Activated CD4-positive, alpha-beta T cell treated with anti-CD3 and anti-CD28 coated beads, Interleukin-2, amount 50 U/mL, for 24 hours (primary cell): ENCODE results near the gene BNC2.

Experiments used
- DNase-seq, 2 donors: peaks; one replicate each; pipeline ENCODE4 v3.0.0-alpha.2; 2020; ENCODE audit warnings: low read depth in 1 of 2, low spot score in 1 of 2

Gene BNC2

DNA sequence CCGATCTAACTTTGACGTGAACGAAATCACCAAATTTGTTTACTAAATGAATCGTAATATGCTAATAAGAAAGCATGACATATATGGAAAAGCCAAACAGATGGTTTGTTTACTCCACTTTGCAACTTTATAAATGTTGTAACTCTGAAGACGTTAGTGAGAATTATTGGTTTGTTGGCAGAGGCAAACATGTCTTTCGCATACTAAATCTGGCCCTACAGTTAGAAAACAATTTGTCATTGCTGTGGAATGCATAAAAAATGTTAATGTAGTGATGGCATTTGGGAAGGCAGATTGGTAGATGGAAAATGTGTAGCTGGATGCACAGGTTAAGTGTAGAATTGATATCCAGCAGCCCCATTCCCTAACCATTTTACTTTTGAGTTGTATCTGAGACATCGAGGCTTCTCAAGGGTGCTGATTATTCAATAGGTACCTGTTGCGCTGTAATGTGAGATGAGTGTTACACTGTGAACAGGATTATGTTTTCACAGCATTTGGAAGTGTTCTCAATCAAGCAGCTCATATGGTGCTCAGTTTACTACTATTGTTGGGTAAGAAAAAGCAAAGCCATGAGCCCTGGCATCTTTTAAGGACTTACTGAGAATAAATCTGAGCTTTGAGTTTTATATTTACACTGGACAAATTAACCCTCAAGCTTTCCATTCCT is 444.8 kb downstream of the BNC2 start:
- no peak for DNase-seq

GRCh38 chr9:16422114-16422513 is 448.4 kb downstream of the BNC2 start:
- DNase-seq: no peak

- no peak for DNase-seq
These were observed 448.9 kb downstream of the BNC2 start for GRCh38 chr9:16421532-16421931.

GRCh38 chr9:16419124-16419523 is 451.3 kb downstream of the BNC2 start:
- DNase-seq: no peak

DNA sequence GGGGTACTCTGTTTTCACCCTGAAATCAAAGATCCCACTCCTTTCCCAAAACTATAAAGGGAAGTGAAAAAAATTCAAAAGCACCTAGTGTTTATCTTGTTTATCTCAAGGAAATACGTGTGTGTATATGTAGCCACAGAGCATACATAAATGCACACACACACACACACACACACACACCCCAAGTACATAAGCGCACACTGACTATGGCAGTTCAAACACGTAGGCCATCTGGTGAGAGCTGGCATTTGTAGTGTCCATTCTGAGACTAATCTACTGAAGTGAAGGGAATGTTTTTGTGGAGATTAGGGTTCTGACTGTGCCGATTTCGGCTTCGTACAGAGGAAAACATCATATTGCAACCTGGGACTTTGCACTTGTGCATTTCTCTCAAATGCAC is 451.7 kb downstream of the BNC2 start:
- no peak for DNase-seq

GRCh38 chr9:16417749-16418148 is 452.7 kb downstream of the BNC2 start:
- no peak for DNase-seq

GRCh38 chr9:16417161-16417560 is 453.3 kb downstream of the BNC2 start:
- DNase-seq: no peak

- no peak for DNase-seq
These were observed 456.0 kb downstream of the BNC2 start for GRCh38 chr9:16414451-16414850.

GRCh38 chr9:16413509-16414016 is 456.9 kb downstream of the BNC2 start:
- no peak for DNase-seq

DNA sequence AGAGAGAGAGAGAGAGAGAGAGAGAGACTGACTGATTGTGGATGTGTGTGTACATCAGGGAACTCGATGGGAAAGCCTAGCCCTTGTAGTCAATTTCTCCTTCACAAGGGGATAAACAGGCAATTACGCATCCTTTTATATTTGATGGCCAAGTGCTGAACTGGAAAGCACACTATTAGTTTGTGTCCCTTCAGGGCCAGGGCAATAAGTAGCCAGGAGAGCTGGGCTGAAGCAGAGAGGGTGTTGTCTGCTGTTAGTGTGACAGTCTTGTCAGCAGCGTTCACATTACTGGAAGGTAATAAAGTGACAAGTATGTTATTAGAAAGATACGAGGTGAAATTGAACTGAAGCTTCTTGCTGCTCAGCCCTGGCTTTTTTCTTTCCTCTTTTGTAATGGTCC is 457.7 kb downstream of the BNC2 start:
- DNase-seq: no peak

DNA sequence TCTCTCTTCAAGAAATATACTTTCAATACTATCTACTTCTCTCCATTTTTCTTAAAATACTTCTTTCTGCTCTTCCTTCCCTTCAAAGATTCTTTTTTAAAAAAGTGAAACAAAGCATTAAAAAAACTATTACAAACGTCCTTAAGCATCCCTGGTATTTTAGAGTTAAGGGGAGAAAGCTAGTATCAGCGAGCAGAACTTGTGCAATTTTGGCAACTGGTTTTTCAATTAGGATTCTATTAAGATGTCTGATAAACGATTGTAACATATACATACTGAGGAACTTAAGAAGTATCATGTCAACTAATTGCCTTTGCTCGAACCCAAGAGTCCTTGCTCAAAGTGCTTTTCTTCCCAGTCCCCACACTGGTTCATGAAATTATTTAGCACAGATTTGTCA is 459.2 kb downstream of the BNC2 start:
- DNase-seq: no peak

- DNase-seq: no peak
These were observed 459.7 kb downstream of the BNC2 start for GRCh38 chr9:16410601-16411280.

DNA sequence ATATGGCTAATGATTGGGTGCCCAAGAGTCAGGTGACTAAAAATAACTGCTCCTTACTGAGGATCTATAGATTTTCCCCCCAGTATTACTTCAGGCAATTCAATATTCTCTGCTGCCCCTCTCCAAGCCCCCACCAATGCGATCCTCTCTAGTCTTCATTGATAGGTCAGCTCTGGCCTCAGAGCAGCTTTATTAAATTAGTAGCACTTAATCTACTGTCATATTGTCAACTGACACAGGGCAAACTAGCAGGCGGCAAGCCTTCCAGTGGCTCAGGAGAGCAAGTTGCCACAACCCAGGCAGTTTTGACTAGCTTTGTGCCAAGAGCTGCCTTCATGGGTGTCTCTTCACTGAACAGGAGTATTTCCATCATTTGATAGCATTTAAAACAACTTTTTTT is 462.9 kb downstream of the BNC2 start:
- no peak for DNase-seq

DNA sequence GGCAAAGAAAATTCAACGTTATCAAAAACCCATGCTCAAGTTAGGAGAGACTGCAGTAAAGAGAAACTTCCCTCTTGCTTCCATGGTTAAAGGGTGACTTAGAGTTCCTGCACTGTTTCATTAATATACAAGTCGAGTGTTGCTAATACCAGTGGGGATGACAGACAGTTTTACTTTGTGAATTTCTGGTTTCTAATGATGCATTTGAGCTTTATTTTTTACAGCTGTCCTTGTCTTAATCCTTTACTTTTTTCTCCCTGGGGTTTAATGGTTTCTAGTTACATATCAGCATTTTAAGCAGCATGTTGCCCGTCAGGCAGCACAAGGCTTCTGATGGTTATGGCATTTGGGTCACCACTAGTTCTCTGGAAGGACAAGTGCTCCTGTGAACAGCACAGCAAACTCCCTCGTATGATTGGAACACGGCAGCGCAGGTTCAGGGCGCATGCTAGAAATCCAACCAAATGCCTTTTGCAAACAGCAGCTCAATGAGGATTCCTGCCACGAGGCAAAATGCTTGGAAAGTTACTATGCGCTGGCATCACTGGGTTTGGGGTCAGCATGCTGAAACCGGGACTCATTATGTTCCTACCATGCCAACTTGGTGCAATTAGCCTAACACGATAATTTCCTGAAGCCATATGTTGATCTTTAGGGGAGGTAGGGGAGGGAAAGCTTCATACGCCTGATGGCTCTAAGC is 463.8 kb downstream of the BNC2 start:
- DNase-seq: no peak

- no peak for DNase-seq
These were observed 465.0 kb downstream of the BNC2 start for GRCh38 chr9:16405421-16405820.

- no peak for DNase-seq
These were observed 468.8 kb downstream of the BNC2 start for GRCh38 chr9:16401701-16402100.

- no peak for DNase-seq
These were observed 471.8 kb downstream of the BNC2 start for GRCh38 chr9:16398691-16399090.

GRCh38 chr9:16396389-16396788 is 474.1 kb downstream of the BNC2 start:
- DNase-seq: no peak

DNA sequence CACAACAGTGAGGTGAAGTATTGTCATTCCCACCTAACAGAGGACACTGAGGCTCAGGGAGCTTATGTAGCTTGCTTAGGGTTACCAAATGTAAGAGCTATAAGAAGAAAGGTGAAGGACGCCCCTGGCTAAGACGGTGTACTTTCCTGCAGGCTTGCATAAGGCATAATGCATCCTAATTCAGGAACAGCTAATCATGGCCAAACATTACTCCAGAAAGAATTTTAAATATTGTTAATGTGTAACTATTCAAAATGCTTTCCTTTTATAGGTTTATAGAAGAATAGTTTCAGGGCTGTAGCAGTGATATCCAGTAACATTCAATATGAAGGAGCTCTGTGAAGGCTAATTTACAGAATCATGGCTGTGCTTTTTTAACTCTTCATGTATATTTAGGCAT is 479.1 kb downstream of the BNC2 start:
- no peak for DNase-seq

GRCh38 chr9:16387382-16387781 is 483.1 kb downstream of the BNC2 start:
- DNase-seq: no peak

DNA sequence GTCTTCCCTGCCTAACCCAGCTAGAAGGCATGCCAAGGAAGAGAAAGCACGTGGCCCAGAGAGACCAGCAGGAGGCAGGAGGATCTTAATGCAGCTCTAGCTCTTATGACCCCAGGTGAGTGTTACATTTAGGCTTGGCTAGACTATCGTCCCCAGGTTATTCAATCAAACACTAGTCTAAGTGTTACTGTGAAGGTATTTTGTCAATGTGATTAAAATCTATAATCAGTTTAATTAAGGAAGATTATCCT is 483.7 kb downstream of the BNC2 start:
- DNase-seq: no peak

- no peak for DNase-seq
These were observed 484.3 kb downstream of the BNC2 start for GRCh38 chr9:16386007-16386826.
